ENCODE data around the gene C4B.
A peak's percentile ranks its signal among the peaks of the same experiment; 100 is the strongest.
"Not testable (repeated sequence)": the region's sequence is repeated elsewhere in the genome, so short reads cannot be mapped to it uniquely, and the experiment has no call there.

C4B gene

DNA sequence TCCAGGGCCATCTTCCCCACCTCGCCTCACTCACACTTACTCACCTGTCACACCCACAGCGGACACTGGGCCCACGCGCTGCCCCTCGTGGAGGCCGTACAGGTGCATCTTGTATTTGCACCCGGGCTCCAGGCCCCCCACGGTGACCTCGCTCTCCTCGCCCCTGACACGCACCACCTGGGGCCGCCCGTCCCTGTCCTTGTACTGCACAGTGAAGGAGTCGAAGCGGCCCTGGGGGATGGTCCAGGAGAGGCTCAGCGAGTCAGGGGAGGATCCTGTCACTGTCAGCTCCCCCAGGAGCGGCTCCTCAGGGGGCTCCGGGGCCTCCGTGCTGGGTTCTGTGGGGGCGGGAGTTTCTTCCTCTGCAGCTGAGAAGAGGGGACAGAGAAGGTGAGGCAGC lies 38.0 kb downstream of the C4B start:
- DNase-seq (ENCODE audit: low read depth), result not testable (repeated sequence)

DNA sequence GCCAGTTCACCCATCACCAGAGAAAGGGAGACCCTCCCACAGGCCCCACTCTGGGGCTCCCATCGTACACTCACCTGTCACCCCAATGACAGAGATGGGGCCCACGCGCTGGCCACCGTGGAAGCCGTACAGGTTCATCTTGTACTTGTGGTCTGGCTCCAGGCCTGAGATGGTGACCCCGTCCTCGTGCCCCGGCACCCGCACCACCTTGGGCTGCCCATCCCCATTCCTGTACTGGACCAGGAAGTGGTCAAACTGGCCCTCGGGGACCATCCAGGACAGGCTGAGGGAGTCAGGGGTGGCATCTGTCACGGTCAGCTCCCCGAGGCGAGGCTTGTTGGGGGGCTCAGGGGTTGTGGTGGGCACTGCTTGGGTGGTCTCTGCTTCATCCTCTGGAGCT lies 38.7 kb downstream of the C4B start:
- not testable (repeated sequence) for DNase-seq (ENCODE audit: low read depth)

DNA sequence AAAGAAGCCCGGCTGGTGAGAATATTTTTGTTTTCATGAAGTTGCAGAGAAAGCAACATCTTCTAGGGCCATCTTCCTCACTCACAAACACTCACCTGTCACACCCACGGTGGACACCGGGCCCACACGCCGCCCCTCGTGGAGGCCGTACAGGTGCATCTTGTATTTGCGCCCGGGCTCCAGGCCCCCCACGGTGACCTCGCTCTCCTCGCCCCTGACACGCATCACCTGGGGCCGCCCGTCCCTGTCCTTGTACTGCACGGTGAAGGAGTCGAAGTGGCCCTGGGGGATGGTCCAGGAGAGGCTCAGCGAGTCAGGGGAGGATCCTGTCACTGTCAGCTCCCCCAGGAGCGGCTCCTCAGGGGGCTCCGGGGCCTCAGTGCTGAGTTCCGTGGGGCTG lies 41.2 kb downstream of the C4B start:
- DNase-seq (ENCODE audit: low read depth), result not testable (repeated sequence)

DNA sequence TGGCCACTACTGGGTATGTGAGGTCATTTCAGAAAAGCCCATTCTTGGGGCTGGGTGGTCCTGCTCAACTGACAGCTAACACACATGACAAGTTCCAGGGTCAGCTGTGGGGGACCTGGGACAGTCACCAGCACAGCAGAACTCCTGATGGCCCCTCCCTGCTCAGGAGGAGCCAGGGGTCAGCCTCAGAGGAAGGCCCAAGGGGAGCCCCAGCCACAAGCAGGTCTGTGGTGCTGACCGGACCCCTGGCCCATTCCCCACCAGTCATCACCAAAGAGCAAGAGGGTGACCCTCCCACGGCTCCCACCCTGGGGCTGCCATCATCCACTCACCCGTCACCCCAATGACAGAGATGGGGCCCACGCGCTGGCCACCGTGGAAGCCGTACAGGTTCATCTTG lies 41.7 kb downstream of the C4B start:
- DNase-seq (ENCODE audit: low read depth), result no peak

DNA sequence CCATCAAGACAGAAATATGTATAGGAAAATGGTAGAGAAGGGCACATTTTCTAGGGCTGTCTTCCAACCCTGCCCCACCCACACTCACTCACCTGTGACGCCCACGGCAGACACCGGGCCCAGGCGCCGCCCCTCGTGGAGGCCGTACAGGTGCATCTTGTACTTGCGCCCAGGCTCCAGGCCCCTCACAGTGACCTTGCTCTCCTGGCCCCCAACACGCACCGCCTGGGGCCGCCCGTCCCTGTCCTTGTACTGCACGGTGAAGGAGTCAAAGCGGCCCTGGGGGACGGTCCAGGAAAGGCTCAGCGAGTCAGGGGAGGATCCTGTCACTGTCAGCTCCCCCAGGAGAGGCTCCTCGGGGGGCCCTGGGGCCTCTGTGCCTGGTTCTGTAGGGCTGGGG lies 43.4 kb downstream of the C4B start:
- DNase-seq (ENCODE audit: low read depth), result no peak

DNA sequence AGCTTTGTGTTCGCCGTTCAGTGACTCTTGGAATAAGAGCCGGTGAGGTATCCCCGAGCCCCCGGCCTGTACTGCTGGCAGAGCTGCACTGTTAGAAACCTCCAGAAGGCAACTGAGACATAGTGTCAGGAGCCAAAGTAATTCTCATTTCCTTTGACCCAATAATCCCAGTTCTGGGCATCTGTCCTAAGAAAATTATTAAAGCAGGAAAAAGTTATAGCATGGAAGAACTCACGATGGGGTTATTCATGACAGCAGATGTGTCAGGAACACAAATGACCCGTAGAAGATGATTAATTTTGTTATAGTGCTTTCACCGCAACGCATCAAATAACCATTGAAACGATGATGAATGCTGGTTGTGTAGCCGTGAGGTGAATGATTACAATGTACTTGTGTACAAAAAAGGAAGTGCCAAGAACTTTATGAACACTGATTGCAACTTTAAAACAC lies 43.9 kb downstream of the C4B start:
- DNase-seq (ENCODE audit: low read depth), result peak; percentile 30

DNA sequence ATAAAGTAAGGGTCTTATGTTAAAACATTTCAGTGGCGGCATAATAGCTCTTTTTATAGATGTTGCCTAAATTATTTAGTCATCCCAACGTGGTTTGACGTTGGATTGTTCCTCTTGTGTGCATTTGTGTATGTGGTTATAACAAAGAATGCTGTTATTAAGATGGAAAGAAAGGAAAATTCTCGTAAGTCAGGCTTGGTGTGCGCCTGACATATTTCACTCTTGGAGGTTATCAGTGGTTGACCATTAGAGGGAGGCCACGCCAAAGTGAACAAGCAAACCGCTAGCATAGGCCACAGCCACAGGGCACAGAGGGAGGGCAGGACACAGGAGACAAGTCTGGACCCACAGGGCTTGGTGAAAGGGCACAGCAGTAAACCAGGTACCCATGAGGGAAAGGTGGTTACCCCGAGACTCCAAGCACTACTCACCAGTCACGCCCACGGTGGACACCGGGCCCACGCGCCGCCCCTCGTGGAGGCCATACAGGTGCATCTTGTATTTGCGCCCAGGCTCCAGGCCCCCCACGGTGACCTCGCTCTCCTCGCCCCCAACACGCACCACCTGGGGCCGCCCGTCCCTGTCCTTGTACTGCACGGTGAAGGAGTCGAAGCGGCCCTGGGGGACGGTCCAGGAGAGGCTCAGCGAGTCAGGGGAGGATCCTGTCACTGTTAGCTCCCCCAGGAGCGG lies 46.5 kb downstream of the C4B start:
- DNase-seq (ENCODE audit: low read depth), result no peak

DNA sequence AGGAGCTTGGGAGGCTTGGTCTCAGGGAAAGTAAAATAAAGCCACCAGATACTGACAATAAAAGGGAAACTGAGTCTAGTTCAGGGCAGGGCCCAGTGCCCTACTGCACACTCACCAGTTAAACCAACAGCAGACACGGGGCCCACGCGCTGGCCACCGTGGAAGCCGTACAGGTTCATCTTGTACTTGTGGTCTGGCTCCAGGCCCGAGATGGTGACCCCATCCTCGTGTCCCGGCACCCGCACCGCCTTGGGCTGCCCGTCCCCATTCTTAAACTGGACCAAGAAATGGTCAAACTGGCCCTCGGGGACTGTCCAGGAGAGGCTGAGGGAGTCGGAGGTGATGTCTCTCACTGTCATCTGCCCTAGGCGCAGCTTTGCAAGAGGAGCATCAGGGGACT lies 50.1 kb downstream of the C4B start:
- no peak for DNase-seq (ENCODE audit: low read depth)

DNA sequence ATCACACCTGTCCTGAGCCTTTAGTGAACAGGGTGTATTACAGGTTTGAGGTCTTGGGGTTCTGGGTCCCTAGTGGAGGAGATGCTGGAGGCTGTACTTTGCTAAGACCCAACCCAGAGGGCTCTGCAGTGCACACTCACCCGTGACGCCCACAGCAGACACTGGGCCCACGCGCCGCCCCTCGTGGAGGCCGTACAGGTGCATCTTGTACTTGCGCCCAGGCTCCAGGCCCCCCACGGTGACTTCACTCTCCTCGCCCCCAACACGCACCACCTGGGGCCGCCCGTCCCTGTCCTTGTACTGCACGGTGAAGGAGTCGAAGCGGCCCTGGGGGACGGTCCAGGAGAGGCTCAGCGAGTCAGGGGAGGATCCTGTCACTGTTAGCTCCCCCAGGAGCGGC lies 52.9 kb downstream of the C4B start:
- not testable (repeated sequence) for DNase-seq (ENCODE audit: low read depth)

DNA sequence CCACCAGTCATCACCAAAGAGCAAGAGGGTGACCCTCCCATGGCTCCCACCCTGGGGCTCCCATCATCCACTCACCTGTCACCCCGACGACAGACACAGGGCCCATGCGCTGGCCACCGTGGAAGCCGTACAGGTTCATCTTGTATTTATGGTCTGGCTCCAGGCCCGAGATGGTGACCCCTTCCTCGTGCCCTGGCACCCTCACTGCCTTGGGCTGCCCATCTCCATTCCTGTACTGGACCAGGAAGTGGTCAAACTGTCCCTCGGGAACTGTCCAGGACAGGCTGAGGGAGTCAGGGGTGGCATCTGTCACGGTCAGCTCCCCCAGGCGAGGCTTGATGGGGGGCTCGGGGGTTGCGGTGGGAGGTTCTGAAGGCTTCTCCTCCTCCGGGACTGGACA lies 53.7 kb downstream of the C4B start:
- DNase-seq (ENCODE audit: low read depth), result not testable (repeated sequence)

DNA sequence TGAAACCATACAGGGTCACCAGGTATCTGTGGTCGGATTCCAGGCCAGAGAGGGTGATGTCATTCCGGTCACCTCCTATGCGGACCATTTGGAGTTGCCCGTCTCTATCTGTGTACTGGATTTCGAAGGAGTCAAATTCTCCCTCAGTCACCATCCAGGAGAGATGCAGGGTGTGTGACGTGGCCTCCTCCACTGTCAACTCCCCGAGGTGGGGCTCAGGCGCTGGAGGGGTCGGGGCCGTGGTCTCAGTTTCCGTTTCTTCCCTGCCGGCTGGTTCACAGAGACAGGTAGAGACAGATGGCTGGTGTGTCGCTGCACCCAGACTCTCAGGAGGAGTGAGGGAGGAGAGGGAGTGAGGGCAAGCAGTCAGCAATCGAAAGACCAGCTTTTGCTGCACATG lies 54.3 kb downstream of the C4B start:
- no peak for DNase-seq (ENCODE audit: low read depth)

DNA sequence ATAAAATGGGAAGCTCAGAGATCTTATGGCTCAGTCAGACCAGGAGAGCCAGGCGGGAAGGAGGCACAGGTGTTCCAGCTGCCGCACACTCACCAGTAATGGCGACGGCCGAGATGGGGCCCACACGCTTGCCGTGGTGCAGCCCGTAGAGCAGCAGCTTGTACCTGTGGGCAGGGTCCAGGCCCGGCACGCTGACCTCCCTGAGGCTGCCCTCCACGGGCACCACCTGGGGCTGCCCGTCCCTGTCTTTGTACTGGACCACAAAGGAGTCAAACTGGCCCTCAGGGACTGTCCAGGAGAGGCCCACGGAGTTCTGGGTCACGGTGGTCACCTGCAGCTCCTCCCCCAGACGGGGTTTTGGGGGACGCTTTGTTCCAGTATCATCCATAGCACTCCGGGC lies 54.9 kb downstream of the C4B start:
- DNase-seq (ENCODE audit: low read depth), result no peak

DNA sequence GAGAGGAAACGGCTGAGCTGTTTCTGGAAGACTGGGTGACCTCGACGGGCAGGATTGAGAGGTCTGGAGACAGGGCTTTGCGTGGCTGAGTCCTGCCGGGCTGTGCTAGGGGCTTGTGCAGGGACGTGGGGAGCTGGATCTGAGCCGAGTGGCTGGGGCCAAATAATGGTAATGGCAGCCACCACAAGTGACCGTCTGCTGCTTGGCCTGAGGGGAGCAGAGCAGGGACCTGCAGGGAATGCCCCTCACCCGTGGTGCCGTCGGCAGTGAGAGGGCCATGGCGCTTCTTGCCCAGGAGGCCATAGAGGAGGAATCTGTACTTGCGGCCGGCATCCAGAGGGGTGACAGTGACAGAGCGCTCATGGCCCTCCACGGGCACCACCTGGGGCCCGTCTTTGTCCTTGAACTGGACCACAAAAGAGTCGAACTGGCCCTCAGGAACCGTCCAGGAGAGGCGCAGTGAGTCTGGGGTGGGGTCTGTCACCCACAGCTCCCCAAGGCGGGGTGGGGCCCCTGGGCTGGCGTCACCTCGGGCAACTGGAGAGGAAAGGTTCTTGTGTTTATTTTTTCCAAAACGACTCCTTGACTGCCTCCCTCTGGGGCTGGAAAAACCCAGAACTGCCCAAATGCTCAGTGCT lies 55.4 kb downstream of the C4B start:
- no peak for DNase-seq (ENCODE audit: low read depth)

DNA sequence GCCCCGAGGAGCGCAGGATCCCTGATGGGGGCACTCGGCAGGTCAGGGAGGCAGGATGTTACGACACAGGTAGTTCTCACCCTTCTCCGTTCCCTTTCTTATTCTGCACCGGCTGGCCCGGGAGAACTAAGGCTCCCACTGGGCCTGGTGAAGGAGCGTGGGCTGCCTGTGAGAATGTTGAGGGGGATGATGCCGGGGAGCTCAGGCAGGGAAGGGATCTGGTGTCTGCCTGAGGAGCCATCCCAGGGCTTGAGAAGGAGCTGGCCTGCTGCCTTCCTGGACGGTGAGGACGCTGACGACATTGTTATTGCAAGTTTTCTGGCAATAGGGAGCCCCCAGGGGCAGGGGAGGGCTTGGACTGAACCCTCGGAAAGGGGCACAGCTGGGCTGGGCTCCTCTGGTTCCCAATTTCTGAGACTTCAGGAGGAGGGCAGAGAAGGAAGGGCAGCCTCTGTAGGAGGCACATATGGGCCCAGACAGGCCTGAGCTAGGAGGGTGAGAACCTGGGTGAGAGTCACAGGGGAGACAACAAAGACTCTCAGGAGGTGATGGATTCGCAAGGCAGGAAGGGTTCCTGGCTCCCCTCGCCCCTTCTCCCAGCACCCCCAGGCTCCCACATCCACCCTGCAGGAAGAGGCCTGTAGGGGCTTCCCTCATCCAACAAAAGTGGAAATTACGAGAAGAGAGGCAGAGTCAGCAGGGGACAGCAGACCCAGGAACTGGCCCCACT lies 56.4 kb downstream of the C4B start:
- no peak for DNase-seq (ENCODE audit: low read depth)

DNA sequence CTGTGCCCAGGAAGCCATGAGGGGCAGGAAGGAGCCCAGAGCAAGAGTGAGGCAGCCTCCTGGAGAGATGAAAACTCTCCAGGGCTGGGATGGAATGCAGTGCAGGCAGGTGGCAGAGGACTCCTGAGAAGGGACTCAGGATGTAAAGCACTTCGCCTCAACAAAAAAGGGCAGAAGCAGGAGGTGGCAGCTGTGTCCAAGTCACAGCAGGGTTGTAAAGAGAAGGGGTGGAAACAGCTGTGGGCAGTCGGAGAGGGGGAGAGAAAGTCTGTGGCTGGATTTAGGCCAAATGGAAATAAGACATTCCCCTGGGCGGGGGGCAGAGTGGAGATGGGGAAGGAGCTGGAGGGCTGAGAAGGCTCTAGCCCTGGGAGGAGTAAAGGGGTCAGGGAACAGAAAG lies 58.5 kb downstream of the C4B start:
- no peak for DNase-seq (ENCODE audit: low read depth)

DNA sequence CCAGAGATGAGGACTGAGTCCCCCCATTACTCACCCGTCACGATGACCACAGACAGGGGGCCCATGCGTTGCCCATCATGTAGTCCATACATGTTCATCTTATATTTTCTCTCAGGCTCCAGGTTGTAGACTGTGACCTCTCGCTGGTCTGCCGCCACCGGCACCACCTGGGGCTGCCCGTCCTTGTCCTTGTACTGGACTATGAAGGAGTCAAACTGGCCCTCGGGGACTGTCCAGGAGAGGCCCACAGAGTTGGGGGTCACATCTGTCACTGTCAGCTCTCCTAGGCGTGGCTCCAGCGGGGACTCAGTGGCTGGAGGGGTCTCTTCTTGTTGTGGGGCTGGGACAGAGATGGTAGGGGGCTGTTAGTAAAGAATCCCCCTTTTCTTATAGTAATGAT lies 59.0 kb downstream of the C4B start:
- DNase-seq (ENCODE audit: low read depth), result no peak

DNA sequence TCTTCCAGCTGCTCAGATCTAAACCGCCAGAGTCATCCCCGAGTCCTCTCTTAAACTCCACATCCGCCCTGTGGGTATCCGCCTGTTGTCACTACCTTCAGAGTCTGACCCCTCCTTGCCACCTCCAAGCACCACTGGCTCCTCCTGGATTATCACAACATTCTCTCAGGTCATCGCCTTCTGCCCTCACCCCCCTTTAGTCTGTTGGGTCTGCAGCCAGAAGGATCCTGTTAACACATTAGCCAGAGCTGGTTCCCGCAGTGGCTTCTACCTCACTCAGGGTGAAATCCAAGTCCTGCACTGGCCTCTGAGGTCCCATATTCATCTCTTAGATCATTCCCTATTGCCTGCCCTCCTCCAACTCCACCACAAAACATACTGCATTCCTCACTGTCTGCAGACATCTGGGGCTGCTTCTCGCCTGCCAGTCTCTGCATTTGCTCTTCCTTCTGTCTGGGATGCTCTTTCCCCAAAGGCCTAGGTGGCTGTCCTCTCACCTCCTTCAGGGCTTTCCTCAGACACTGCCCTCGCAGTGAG lies 60.5 kb downstream of the C4B start:
- DNase-seq (ENCODE audit: low read depth), result peak; percentile 47

DNA sequence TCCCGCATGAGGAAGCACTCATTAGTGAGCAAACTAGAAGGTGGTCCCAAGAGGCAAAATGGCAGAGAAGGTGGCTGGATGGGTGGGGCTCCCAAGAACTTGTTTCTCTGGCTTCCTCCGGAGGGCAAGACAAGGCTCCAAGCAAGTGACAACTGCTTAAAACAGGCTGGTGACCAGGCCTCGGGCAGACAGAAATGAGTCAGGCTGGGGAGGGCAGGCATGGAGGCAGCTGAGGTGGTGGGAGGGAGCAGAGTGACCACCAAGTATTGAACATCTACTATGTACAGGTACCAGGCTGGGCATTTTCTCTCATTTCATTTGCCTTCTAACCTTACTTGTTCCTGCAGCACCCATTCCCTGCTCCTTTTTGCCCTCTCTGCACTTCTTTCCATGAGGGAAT lies 61.2 kb downstream of the C4B start:
- DNase-seq (ENCODE audit: low read depth), result no peak

DNA sequence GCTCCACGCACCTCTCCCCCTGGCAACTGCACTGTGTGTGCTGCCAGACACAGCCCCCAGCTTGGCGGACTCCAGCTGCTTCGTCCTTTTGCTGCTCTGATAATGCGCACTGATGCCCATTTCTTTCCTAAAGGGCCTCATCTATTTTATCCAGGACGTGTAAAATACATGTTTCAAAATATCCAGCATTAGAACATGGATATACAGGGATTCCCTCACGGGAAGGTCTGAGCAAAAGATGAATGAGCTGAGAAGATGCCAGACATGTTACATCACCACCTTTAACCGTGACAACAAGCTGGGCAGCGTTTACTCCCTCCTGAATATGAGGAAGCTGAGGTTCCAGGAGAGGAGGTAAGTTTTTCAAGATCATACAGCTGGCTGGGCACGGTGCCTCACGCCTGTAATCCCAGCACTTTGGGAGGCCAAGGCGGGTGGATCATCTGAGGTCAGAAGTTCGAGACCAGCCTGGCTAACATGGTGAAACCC lies 61.8 kb downstream of the C4B start:
- DNase-seq (ENCODE audit: low read depth), result peak; percentile 87

DNA sequence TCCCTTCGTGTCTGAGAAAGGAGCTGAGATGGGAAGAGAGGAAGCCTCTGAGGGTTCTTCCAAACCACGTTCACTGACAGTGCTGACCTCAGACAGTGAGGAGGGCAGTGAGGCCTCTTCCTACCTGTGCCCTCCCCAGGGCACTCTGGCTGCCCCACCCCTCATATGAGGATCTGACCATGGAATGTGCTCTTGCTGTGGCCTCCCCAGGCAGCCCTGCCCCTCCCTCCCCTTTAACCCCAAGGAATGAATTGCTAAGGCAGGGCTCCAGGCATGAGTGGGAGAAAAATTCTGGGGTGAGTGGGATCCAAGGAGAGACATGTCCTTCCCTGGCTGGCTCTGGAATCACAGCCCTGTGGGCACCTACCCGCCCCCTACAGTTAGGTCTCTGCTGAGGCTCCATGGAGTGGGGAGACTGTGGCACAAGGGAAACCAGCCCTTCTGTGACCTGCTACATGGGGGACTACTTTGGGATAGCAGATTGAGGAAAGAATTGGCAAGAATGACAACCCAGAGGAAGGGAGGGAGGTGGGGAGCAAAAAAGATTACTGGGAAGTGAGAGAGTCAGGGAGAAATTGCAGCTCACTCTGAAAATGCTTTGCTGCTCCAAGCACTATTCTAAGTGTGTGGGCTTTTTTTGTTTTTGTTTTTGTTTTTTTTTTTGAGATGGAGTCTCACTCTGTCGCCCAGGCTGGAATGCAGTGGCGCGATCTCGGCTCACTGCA lies 65.1 kb downstream of the C4B start:
- DNase-seq (ENCODE audit: low read depth), result no peak

DNA sequence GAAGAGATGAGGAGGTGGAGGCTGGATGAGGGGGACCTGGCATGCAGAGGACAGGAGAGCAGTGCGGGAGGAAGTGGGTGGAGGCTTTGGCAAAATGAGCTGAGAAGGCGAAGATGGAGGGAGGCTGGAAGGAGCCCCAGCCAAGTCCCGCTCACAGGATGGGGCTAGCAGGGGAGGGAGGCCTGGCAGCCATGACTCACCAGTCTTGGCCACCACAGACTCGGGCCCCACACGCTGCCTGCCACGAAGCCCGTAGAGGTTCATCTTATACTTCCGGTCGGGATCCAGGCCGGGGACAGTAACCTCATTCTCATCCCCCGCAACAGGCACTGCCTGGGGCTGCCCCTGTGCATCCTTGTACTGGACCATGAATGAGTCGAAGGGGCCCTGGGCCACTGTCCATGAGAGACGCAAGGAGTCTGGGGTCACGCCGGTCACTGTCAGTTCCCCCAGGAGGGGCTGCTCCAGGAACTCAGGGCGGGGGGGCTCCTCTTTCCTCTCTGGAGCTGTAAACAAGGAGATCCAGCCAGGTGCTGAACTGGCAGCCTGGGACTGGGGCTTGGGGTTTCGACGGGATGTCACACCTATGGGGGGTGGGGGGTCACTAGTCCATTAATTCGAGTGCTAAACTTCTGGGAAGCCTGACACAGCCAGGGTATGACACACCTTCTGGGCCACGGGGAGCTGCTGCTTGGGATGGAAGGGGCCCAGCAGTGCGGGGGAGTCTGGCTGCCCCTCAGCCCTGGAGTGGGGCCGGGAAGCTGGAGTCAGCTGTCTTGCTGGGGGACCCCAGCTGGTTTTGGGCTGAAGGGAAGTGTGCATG lies 66.8 kb downstream of the C4B start:
- DNase-seq (ENCODE audit: low read depth), result peak; percentile 90

Data from iris pigment epithelial cell (primary cell).